Stimulated activated effector memory CD8-positive, alpha-beta T cell treated with anti-CD3 and anti-CD28 coated beads, Interleukin-12 subunit alpha, Interleukin-12 subunit beta, amount 100 ng/mL, for 72 hours (primary cell): ENCODE results near the gene QPCT.
"Not testable (repeated sequence)": the region's sequence is repeated elsewhere in the genome, so short reads cannot be mapped to it uniquely, and the experiment has no call there.

Experiments
- ATAC-seq: fragments of 150-1000 bp; cut with Tn5 transposase; 2 replicates; pipeline ENCODE4 v1.10.0; 2021
- DNase-seq, 2 donors: peaks; one replicate each; pipeline ENCODE4 v3.0.0; 2021 to 2022; ENCODE audit warnings: low spot score in 2 of 2
- H3K27ac Mint-ChIP-seq: one replicate; pipeline ENCODE4 v1.8.0; 2022; ENCODE audit warnings: mild to moderate bottlenecking, mixed read lengths
- H3K36me3 Mint-ChIP-seq: one replicate; pipeline ENCODE4 v1.8.0; 2022; ENCODE audit warnings: mild to moderate bottlenecking, mixed read lengths
- H3K4me1 Mint-ChIP-seq: one replicate; pipeline ENCODE4 v1.8.0; 2022; ENCODE audit warnings: mixed read lengths
- H3K4me3 Mint-ChIP-seq: one replicate; pipeline ENCODE4 v1.8.0; 2022; ENCODE audit warnings: mild to moderate bottlenecking, mixed read lengths
- H3K9me3 Mint-ChIP-seq: one replicate; pipeline ENCODE4 v1.8.0; 2022; ENCODE audit warnings: mixed read lengths

Gene QPCT

DNA sequence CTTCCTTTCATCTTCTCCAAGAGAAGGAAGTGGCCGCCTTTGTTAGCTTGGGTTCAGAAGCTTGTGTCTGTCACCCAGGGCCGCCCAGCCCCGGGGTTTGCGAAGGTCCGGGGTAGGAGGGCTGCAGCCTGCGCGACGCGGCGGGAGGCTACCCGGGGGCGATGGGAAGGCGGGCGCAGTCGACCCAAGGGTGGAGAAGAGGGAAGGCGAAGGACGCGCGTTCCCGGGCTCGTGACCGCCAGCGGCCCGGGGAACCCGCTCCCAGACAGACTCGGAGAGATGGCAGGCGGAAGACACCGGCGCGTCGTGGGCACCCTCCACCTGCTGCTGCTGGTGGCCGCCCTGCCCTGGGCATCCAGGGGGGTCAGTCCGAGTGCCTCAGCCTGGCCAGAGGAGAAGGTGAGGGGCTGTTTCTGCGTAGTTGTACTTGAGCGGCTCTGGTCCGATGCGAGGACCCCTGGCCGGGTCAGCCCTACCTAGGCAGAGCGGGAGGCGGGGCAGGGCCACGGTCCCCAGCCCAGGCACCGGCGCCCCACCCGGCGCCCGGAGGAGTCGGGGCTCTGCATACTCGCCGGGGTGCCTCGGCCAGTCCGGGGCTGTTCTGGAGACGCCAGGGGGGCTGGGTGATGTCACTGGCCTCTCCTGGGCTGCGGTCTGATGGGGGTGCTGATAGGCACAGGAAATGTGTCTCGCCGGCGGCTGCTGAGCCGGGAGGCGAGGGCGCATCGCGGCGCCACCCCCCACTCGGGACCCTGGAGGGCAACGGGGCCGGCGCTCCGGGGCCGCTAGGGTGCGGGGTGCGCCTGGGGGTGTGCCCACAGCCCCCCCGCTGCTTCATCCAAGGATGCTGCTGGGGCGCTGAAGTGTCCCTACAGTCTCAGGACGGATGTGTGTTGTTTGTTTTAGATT is at the start of gene QPCT:
Gene QPCT, plus strand, starts transcription at position 178 of the 909 bp plus-strand sequence. Its CDS starts 102 bp downstream, at position 280.
- DNase-seq: peak; percentile 22 to 70
- H3K27ac Mint-ChIP-seq: peak within 1 kb of the TSS; percentile 67
- H3K4me3 Mint-ChIP-seq: peak within 1 kb of the TSS; percentile 75
- peaks cover 9% of the 10 kb centered on the region for H3K4me1 Mint-ChIP-seq
- H3K36me3 Mint-ChIP-seq: no peaks in the 10 kb centered on the region
- peak; percentile 94 for ATAC-seq
- no peaks in the 10 kb centered on the region for H3K9me3 Mint-ChIP-seq

DNA sequence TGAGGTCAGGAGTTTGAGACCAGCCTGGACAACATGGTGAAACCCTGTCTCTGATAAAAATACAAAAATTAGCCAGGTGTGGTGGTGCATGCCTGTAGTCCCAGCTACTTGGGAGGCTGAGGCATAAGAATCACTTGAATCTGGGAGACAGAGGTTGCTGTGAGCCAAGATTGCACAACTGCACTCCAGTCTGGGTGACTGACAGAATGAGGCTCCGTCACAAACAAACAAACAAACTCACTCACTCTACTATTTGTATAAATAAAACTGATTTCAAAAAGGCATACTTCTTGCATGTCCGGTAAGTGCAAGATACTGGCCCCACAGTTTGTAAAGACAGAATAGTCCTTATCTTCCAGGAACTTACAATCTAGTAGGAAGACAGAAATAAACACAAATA is 49.6 kb upstream of the QPCT start:
- not testable (repeated sequence) for H3K9me3 Mint-ChIP-seq, H3K27ac Mint-ChIP-seq, ATAC-seq, DNase-seq, H3K4me3 Mint-ChIP-seq
- Mint-ChIP-seq H3K4me1 (peaks cover 13% of the 10 kb centered on the region), H3K36me3 (peaks cover 36% of the 10 kb centered on the region)

DNA sequence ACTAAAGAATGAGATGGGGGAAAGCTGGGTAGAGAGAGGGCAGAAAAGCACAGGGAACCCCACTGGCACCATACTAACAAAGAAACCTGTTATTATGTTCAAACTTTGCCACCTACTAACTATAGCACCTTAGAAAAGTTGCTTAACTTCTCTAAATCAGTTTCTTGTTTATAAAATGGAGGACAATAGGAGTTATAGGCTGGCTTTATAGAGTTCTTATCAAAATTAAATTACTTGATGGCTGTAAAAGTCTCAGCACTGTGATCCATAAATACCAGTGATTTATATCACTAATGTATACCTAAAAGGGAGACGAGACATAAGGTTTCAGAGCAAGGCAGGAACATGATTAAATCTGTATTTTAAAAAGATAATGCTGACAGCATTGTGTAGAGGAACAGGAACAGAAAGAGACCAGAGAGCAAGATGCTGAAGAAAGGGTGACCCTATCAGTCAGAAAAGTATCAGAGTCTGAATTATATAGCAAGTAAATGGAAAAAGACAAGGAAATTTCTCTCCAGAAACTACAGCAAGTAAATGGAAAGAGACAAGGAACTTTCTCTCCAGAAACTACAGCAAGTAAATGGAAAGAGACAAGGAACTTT is 48.9 kb upstream of the QPCT start:
- H3K4me3 Mint-ChIP-seq: no peak overlapping the region
- H3K9me3 Mint-ChIP-seq: no peaks in the 10 kb centered on the region
- H3K36me3 Mint-ChIP-seq: peaks cover 29% of the 10 kb centered on the region
- H3K4me1 Mint-ChIP-seq: peaks cover 17% of the 10 kb centered on the region
- ATAC-seq (no peak), DNase-seq (no peak)
- no peak overlapping the region for H3K27ac Mint-ChIP-seq

GRCh38 chr2:37297632-37298031 is 46.8 kb upstream of the QPCT start:
- no peak overlapping the region for H3K27ac Mint-ChIP-seq
- no peaks in the 10 kb centered on the region for H3K9me3 Mint-ChIP-seq
- H3K4me1 Mint-ChIP-seq: peaks cover 21% of the 10 kb centered on the region
- no peak overlapping the region for H3K4me3 Mint-ChIP-seq
- peaks cover 8% of the 10 kb centered on the region for H3K36me3 Mint-ChIP-seq
- ATAC-seq (no peak), DNase-seq (no peak)

GRCh38 chr2:37300146-37300545 is 44.3 kb upstream of the QPCT start:
- no peak overlapping the region for H3K27ac Mint-ChIP-seq
- no peak for DNase-seq
- no peak for ATAC-seq
- no peaks in the 10 kb centered on the region for H3K9me3 Mint-ChIP-seq
- H3K36me3 Mint-ChIP-seq: no peaks in the 10 kb centered on the region
- H3K4me3 Mint-ChIP-seq: no peak overlapping the region
- peaks cover 29% of the 10 kb centered on the region for H3K4me1 Mint-ChIP-seq

- no peak overlapping the region for H3K4me3 Mint-ChIP-seq
- ATAC-seq: no peak
- H3K4me1 Mint-ChIP-seq: peaks cover 29% of the 10 kb centered on the region
- no peaks in the 10 kb centered on the region for H3K36me3 Mint-ChIP-seq
- no peak for DNase-seq
- no peaks in the 10 kb centered on the region for H3K9me3 Mint-ChIP-seq
- no peak overlapping the region for H3K27ac Mint-ChIP-seq
These were observed 43.9 kb upstream of the QPCT start for GRCh38 chr2:37300578-37300977.

DNA sequence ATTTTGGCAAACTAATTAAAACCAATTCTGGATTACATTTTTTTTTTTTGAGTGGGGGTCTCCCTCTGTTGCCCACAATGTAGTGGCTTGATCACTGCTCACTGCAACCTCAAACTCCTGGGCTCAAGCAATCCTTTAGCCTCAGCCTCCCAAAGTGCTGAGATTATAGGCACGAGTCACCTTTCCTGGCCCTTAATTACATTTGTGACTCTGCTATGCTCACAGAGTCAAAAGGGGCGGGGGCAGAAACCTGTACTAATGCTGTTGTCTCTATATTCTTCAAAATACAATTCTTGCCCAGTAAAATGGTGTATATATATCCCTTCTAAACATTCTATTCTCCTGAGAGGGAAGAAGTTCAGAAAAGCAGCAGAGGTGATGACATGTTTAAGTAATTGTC is 43.0 kb upstream of the QPCT start:
- H3K9me3 Mint-ChIP-seq: no peaks in the 10 kb centered on the region
- peaks cover 35% of the 10 kb centered on the region for H3K4me1 Mint-ChIP-seq
- ATAC-seq (no peak), DNase-seq (no peak)
- H3K27ac Mint-ChIP-seq: no peak overlapping the region
- no peaks in the 10 kb centered on the region for H3K36me3 Mint-ChIP-seq
- H3K4me3 Mint-ChIP-seq: no peak overlapping the region

DNA sequence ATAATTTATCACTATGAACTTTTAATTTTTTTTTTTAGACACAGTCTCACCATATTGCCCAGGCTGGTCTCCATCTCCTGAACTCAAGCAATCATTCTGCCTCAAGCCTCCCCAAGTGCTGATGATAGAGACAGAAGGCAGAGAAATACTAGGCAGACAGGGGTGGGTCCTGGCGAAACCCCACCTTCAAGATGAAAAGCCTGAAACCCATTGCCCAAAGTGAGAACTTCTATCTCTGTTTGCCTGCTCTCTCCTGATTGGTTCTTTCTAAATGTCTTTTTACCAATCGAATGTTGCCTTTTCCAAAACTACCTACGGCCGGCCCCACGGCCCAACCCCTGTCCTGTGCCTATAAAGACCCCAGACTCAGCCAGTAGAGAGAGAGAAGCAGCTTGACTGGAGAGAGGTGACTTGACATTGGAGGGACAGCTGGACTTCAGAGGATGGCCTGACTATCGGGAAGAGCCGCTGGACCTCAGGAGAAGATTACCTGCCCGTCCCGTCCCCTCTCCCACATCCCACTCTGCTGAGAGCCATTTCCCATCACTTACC is 41.7 kb upstream of the QPCT start:
- peaks cover 37% of the 10 kb centered on the region for H3K4me1 Mint-ChIP-seq
- no peak for ATAC-seq
- no peak overlapping the region for H3K27ac Mint-ChIP-seq

DNA sequence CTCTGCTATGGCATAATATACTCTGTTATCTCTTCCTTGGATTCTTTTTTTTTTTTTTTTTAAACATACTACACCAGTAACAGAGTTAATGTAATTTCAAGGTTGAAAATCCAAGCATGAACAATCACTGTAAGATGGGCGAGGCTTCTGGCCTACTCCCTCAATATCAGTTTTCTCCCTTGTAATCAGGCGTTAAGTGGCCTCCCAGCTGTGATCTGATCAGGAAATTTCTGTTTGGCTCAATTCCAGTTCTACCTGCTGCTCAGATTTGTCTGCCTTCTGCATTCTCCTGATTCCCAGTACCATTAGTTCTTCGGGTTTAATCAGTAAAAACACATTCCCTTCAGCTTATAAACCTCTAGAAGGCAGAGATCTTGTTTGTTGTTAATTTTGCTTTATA is 38.4 kb upstream of the QPCT start:
- no peak for ATAC-seq

More for the DNA sequence above, 41.7 kb upstream of the QPCT start:
- DNase-seq: no peak
- Mint-ChIP-seq H3K36me3 (no peaks in the 10 kb centered on the region), H3K4me3 (no peak overlapping the region), H3K9me3 (no peaks in the 10 kb centered on the region)

GRCh38 chr2:37307500-37307899 is 36.9 kb upstream of the QPCT start:
- Mint-ChIP-seq H3K4me3 (no peak overlapping the region), H3K4me1 (peaks cover 35% of the 10 kb centered on the region), H3K9me3 (no peaks in the 10 kb centered on the region), H3K36me3 (peaks cover 11% of the 10 kb centered on the region), H3K27ac (no peak overlapping the region)
- DNase-seq (no peak), ATAC-seq (no peak)

More for the DNA sequence above, 38.4 kb upstream of the QPCT start:
- H3K36me3 Mint-ChIP-seq: peaks cover 11% of the 10 kb centered on the region
- DNase-seq: no peak
- H3K4me1 Mint-ChIP-seq: peaks cover 38% of the 10 kb centered on the region
- no peaks in the 10 kb centered on the region for H3K9me3 Mint-ChIP-seq
- H3K27ac Mint-ChIP-seq: no peak overlapping the region
- no peak overlapping the region for H3K4me3 Mint-ChIP-seq

DNA sequence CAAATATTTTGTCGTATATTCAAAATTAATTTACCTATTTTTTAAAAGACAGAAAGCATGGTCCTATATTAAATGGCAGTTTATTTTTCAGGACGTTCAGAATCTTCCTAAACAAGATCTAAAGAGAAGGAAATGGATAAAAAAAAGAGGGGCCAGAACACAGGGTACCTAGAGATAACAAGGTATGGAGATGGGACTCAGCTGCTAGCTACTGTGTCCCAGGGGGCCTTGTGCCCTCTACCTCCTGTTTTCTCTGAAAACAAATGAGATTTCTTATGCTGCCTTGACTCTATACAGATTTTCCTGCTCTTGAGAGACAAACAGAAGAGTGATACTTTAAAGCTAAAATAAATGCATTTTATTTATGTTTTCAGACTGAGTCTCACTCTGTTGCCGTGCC is 29.1 kb upstream of the QPCT start:
- Mint-ChIP-seq H3K4me1 (peaks cover 43% of the 10 kb centered on the region), H3K9me3 (no peaks in the 10 kb centered on the region), H3K27ac (no peak overlapping the region), H3K36me3 (peaks cover 31% of the 10 kb centered on the region), H3K4me3 (no peak overlapping the region)
- ATAC-seq: no peak
- DNase-seq: no peak

DNA sequence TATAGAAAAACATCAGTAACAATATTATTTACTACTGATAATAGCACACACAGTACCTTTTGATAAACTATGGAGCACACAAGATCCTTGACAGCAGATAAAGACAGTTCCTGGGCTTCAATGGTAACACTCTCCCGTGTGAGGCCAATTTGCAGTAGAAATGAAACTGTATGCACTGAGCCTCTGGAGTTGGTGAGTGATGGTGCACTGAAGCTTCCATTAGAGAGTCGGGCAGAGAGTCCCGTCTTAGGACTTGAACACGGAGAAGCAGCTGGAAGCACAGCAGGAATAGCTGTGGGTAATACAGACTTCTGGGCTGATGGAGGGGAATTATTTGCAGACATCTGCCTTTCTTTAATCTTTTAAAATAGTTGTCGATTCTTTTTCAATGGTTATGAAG is 28.2 kb upstream of the QPCT start:
- H3K4me1 Mint-ChIP-seq: peaks cover 36% of the 10 kb centered on the region
- ATAC-seq (no peak), DNase-seq (no peak)
- peaks cover 31% of the 10 kb centered on the region for H3K36me3 Mint-ChIP-seq
- H3K9me3 Mint-ChIP-seq: no peaks in the 10 kb centered on the region
- no peak overlapping the region for H3K4me3 Mint-ChIP-seq
- no peak overlapping the region for H3K27ac Mint-ChIP-seq

GRCh38 chr2:37317746-37318145 is 26.7 kb upstream of the QPCT start:
- peak overlapping the region; percentile 13 for H3K4me3 Mint-ChIP-seq
- H3K9me3 Mint-ChIP-seq: no peaks in the 10 kb centered on the region
- ATAC-seq: peak; percentile 97
- peaks cover 36% of the 10 kb centered on the region for H3K4me1 Mint-ChIP-seq
- peak overlapping the region; percentile 10 for H3K27ac Mint-ChIP-seq
- peaks cover 37% of the 10 kb centered on the region for H3K36me3 Mint-ChIP-seq
- no peak for DNase-seq

DNA sequence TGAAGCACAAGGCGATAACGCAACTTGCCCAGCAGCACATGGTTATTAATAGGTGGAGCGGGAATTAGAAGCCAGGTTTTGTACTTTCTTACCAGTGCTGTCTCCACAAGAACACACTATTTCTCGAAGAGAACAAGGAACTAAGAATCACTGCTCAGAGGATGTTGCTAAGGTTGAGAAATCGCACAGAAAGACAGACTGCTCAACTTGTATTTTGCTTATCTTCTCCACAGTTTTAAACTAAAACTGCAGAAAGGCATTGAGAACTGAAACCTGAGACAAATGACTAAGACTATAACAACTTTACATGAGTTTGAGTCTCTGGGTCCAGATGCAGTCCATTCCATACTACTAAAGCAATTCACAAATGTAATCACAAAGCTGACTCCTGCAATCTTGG is 26.0 kb upstream of the QPCT start:
- H3K4me3 Mint-ChIP-seq: peak overlapping the region; percentile 13
- H3K9me3 Mint-ChIP-seq: no peaks in the 10 kb centered on the region
- ATAC-seq (peak; percentile 49), DNase-seq (no peak)
- peaks cover 33% of the 10 kb centered on the region for H3K4me1 Mint-ChIP-seq
- peak overlapping the region; percentile 10 for H3K27ac Mint-ChIP-seq
- H3K36me3 Mint-ChIP-seq: peaks cover 41% of the 10 kb centered on the region

DNA sequence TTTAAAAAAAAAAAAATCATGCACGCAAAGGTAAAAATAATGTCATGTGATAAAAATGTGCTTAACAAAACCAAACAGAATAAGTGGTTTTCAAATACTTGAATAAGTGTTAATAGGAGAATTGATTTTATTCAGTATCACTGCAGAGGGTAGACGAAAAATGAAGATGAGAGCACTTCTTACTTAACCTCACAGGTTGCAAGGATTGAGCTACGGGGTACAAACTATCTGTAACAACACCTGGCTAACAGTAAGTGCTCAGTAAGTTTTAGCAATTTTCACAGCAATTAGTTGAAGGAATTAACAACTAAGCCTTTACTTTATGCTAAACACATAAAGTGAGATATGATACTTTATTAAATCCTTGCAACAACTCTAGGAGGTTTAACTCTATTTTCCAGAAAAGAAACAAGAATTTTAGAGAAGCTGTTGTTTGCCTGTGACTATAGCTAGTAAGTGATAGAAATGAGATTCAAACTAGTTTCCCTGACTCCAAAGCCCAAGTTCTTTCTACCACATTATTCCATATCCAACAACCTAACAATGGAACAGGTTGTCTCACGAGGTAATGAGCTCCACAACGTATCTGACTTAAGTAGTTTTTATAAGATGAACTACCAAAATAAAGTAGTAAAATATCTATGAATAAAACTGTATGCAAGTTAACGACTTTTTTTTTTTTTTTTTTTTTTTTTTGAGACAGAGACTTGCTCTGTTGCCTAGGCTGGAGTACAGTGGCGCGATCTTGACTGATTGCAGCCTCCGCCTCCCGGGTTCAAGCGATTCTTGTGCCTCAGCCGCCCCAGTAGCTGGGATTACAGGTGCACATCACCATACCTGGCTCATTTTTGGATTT is 24.4 kb upstream of the QPCT start:
- no peak for ATAC-seq
- Mint-ChIP-seq H3K27ac (no peak overlapping the region), H3K9me3 (no peaks in the 10 kb centered on the region), H3K36me3 (peaks cover 42% of the 10 kb centered on the region), H3K4me3 (no peak overlapping the region), H3K4me1 (peaks cover 37% of the 10 kb centered on the region)
- DNase-seq: no peak
